GM19463 (cell line): ENCODE results near the gene THSD8.
"Not testable (repeated sequence)": the region's sequence is repeated elsewhere in the genome, so short reads cannot be mapped to it uniquely, and the experiment has no call there.

Experiments
- ATAC-seq: cut with Tn5 transposase; IDR thresholded peaks from one replicate; pipeline ENCODE4 v1.9.1; 2021; ENCODE audit warnings: mild to moderate bottlenecking, moderate library complexity; ENCODE audit not compliant: unreplicated experiment

Gene THSD8

DNA sequence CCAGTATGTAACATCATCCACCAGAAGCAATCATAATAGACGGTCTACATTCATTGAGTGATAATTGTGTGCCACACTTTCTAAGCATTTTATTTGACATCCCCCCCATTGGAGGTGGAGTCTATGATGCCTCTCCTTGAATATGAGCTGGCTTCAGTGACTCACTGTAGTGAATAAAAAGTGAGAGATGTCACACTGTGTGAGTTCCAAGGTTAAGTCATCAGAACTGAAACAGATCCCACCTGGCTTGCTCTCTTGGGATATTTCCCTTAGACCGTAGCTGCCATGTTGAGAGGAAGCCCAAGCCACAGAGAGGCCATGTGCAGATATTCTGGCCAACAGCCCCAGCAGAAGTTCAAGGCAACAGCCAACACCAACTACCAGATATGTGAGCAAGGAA is 19.9 kb downstream of the THSD8 start:
- ATAC-seq, result no peak

DNA sequence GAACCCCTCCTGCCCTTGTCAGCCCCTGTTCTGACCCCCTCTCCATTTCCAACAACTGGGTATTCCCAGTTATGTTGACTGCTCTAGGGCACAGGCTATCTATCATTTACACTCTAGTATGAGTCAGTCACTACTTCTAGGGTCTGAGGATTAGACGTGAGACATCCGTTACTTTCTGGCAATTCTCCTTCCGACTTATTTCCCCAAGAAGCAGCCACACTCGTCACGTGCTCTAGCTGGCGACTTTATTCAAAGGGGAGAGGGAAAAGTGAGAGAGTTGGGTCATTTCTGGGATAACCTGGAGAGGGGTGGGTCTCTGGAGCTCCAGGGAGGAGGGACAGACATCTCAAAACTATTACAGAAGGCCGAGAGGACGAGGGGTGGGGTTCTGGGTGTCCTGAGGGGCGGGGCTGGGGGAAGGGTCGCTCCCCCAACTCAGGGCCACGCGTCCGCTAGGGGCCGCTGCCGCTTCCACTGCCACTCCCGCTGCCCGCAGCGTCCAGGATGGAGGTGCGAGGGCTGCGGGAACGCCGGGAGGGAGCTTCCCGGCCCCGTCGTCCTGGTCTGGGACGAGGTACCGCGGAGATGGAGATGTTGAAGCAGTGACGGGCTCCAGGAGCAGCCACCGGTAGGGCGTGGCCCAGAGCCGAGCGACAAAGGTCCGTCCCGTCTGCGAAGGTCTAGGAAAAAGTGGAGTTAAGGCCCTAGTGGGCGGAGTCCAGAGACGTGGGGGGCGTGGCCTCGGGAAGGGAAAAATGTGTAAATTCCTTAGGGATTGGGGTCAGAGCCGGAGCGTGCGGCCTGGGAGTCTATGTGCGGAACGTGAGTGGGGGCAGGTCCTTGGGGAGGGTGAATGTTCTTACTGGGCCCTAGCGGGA is 23.6 kb downstream of the THSD8 start:
- ATAC-seq, result no peak

DNA sequence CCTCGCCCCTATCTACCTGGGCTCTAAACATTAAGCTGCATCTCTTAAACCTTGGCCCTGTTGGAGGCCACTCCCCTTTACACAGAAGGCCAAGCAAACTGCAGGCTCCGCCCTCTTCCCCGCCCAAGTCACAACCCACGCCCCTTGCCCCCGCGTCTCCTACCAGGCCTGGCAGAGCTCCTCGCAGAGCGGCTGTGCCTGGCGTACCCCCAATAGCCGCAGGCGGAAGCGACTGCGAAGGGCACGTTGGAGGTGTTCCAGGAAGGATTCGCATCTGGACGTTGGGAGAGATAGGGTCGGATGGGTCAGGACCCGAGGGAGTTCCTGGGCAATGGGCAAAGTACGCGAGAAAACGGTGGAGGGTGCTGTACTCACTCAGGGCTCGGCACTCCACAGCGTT is 26.6 kb downstream of the THSD8 start:
- ATAC-seq, result no peak

DNA sequence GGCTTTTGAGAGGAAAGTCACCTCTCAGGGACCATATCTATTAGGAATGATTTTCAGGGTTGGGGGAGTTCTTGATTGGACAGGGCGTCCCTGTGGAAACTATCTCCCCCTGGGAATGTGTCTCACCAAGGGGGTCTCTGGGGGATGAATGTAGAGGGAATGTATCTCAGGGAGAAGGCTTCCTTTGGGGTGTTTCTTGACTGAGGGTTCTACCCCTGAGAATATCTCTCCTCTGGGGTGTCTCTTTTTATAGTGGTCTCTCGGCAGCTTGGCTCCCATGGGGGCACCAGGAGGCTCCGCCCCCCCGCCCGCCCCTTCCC is 31.5 kb downstream of the THSD8 start:
- ATAC-seq, result no peak

DNA sequence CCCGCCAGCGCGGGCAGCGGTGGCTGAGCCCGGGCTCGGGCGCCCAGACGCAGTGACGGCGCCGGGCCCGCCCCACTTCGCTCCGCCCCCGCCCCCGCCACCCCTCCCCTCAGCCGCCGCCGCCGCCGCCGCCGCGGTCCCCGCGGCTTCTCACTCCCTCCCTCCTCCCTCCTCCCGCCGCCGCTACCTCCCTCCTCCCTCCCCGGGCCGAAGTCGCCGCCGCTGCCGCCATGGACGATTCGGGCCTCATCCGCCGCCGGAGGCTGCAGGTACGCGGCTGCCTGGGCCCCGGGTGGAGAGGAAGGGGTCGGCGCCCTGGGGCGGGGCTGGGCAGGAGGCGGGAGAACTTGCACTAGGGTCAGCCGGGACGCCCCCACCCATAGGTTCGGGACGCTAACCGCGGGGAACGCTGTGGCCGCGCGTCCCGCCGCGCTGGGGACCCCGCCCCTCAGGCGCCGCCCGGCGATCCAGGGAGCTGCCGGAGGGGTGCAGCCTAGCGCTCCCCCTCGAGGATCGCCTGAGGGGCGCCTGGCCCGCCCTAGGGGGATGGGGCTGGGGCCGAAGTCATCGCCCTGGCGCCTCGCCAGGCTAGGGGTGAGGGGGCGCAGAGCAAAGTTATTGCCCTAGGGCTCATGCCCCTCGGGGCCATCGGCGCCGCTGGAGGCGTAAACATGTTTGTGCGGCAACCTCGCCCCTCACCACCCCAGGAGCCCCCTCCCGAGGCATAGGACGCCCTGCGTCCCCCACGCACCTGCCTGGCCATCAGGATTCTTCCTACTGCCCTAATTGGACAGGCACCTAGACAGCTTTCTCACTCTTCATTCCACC is 32.1 kb downstream of the THSD8 start:
- ATAC-seq, result no peak

DNA sequence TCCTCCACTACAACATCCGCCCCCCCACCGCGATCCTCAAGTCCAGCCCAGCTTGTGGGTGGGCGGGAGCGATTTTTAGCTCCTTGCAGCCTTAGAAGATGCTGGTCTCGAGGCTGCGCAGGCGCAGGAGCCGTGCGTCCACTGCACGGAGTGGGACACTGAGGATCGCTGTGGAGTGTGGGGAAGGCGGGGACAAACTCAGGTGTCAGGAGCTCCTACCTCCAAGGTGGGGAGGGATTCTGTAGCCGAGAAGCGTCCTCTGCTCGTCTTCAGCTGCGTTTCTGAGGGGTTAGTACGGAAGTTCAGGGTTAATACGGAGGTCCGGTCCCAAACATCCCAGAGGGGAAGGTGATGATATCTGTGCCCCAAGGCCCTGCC is 32.7 kb downstream of the THSD8 start, which contains the start of gene RTBDN:
RTBDN (minus strand) TSS at position 14 of the 378 bp plus-strand sequence. CDS start 4,600 bp downstream, outside the sequence.
- ATAC-seq, result no peak

DNA sequence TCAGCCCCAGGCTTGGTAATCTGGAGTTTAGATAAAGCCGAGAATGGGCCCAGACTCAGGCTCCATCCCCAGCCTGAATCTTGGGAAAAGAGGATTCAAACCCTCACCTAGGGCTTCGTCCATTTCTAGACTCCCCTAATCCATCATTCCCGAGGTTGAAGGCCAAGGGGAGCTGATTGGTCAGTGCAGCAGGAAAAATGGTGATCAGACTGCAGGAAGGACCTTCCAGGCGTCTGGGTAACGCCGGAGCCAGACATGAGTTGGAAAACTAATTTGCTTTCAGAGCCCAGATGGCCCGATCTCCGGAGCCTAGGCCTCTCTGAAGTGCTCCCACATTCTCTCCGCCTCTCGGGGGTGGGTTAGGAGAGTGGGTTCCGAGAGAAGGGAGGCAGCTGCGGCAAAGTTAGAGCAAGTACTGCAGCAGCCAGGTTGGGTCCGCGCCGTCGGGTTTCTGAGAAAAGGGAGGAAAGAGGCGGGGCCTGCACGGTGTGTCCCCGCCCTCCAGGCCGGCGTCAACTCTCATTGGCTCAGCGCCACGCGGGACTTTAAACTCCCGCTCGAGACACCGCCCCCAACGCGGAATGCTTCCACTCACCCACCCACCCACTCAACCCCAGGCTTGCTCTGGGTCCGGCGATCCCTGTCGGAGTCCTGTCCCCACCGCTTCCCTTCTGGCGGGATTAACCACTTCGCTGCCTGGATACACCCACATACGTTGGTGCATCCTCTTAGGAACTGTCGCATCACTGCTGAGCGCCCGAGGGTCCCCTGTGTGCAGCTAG is 33.3 kb downstream of the THSD8 start:
- ATAC-seq, result no peak

DNA sequence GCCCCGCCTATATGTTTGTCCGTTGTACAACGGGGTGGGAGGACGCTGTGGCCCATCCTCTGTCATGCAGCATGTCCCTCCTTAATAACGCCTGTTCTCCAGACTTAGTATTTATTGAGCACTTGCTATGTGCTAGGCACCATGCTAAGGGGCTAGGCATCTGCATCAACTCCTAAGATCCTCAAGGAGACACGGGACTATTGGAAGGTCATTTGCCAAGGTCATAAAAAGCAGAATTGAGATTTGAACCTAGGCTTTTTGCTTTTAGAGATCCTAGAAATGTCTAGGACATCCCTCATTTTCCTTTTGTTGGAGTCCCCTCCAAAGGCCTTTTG is 34.6 kb downstream of the THSD8 start:
- ATAC-seq, result no peak

DNA sequence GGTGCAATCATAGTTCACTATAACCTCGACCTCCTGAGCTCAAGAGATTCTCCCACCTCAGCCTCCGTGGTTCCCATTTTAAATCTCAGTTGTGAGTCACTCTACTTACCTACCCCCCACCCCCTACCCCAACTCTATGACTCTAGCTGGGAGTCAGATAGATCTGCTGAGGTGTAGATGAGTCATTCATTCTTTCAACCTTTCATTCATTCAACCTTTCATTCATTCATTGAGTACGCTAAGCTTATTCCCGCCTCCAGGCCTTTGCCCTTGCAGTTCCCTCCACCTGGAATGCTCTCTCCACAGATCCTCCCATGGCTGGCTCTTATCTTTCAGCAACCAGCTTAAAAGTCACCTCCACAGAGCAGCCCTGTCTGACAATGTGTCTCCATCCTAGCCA is 35.4 kb downstream of the THSD8 start:
- no peak for ATAC-seq

DNA sequence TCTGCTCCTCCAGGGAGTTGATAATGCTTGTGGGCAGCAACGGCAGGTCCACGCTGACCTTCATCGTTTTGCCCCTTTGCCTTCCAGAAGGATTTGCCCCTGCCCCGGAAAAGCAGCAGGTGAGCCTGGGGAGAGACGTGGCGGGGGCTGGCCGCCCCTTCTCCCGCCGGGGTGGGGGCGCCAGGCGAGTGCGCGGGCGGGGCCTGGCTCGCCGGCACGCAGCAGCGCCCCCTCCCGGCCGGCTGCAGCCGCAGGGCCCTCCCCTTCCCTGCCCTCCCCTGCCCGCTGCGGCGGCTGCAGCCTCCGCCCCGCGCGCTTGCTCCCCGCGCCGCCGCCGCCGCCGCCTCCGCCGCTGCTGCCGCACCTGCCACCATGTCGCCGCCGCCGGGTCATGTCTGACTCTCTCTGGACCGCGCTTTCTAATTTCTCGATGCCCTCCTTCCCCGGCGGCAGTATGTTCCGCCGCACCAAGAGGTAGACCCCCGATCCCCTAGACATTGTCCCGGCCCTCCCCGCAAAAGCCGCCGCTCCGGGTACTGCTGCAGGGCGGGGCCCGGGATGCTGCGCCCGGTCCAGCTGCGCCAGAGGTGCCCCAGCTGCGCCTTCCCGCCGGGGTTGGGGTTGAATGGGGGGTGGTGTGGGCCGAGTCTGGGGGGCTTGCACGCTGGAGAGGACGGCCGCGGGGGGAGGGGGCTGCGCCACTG is 36.5 kb downstream of the THSD8 start, which contains the start of gene MAST1:
MAST1 (plus strand) TSS at position 334 of the 704 bp plus-strand sequence; CDS start at position 392, 58 bp downstream.
- no peak for ATAC-seq

DNA sequence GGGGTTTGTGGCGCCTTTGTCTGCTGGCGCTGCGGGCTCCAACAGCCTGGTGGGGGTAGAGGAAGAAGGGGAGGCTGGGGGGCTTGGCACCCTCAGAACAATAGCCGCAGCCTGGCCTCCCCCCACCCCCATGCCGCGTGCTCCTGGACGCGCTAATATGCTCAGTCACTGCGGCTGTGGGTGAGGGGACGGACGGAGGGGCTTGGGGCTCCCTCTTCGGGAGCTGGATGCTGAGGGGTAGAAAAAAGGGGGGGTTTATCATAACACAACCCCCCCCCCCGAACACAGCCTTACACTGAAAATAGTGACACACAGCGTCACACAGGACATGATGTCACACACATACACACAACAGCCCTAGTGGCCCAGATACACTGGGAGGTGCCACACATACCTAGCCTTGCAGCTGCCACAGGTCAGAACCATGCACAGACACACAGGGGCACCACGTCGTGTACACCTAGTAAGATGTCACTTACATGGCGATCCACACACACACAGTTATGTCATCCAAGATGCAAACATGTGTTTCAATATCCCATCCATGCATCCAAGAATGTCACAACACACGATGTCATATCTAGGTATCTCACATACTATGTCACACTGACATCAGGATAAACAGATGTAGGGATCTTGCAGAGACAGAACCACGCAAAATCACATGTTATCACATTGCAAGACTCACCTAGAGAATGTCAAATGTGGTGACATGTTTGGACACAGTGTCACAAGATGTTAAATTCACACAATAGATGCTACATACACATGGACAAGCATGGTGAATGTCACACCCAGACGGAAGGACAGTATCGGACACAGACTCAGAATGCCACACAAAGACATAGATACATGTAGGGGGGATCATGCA is 37.3 kb downstream of the THSD8 start:
- no peak for ATAC-seq

DNA sequence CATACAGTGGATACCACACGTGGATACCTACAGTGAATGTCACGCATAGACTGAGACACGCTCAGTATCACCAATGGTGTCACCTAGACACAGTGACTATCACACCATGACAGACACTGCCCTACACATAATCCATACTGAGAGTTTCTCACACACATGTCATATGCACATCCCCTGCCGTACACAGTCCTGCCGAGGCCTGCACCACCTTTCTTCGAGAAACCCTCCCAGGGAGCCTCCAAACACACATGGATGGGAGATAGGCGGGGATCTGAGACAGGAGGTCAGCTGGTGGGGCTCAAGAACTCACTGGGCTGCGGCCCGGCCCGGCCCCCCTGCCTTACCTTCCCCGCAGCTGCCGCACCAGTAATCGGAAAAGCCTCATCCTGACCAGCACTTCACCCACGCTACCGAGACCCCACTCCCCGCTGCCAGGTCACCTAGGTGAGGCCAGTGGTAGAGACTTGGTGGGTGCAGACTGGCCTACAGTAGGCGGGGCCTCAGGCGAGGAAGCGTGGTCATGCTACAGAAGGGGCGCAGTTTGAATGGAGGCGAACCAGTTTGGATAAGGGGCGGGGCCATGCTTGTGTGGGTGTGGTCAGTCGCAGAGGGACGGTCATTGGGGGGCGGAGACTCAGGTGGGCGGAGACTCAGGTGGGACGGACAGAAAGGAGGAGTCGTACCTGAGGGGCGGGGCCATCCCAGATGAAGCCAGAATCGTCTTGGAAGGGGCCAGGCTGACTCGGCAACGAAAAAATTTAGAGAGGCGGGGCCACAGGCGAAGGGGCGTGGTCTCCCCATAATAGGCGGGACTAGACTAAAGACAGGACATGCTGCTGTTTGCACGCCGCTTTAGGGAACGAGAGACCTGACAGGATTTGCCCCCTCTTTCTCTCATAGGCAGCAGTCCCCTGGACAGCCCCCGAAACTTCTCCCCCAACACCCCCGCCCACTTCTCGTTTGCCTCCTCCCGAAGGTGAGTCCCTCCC is 38.5 kb downstream of the THSD8 start:
- no peak for ATAC-seq

DNA sequence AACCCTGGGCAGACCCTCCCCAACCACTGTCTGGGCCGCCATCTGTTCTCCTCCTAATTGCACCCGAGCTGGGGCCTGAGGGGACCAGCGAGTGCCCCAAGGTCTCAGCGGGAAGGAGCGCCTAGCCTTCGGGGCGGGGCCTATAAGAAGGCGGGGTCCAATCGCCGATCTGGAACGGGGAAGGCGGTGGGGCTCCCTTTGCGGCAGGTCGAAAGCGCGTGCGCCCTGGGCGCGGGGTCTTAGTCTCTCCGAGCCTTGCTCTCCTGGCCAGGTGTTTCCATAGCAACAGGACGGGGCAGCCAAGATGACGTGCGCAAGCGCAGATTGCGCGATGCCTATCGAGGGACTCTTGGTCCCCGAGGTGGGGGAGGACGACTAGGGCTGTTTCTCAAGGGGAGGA is 39.2 kb downstream of the THSD8 start:
- ATAC-seq, result no peak

DNA sequence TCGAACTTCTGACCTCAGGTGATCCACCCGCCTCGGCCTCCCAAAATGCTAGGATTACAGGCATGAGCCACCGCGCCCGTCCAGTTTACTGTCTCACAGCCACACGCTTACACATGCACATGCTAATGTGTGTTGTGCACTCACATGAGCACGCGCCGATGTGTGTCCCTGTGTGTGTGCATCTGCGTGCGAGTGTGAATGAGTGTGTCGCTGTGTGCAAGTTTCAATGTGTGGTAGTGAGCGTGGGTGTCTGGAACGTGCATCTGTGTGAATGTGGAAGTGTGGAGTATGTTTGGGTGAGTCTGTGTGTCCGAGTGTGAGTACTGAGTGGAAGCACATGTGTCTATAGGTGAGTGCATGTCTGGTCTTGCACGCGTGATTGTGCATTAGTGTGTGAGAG is 40.6 kb downstream of the THSD8 start:
- no peak for ATAC-seq

DNA sequence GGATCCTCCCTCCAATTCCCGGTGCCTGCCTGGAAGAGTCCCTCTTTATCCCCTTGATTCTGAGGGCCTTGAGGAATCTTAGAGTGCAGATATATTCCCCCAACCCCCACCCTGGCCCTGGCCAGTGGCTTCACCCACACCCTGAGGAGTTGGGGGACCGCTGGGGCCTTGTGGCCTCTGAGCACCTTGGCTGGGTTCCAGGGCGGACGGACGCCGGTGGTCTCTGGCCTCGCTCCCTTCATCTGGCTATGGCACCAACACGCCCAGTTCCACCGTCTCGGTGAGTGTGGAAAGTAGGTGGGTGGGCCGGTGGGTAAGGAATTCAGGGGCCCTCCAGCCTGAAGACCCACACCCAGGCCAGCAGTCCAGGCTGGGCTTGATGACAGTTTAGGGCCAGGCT is 41.5 kb downstream of the THSD8 start:
- no peak for ATAC-seq

DNA sequence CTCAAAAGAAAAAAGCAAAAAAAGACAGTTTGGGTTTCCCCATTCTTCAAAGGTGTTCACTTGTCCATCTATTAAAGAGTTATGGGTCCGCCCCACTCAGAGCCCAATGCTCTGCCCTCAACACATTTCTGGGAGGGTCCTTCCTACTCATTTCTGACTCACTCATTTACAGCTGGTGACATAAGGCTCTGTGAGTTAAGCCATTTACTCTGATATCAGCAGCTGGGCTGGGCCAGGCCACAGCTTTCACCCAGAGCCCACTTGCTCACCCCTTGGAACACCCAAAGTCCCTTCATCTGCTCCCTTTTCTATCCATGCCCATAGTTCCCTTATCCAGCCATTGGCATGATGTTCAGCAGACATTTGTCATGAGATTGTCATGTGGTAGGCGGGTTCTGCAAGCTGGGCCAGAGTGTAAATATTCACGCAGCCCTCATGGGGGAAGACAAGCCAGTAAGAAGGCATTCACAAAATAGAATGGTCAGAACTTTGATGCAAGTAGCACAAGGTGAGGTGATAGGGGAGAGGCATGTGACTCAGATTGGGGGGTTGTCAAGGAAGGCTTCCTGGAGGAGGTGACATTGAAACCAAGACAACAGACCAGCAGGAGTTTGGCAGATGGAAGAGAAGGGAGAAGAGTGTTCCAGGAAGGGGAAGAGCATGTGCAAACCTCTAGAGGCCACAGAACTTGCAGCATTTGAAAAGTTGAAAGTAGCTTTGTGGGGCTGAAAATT is 42.3 kb downstream of the THSD8 start:
- ATAC-seq, result no peak

DNA sequence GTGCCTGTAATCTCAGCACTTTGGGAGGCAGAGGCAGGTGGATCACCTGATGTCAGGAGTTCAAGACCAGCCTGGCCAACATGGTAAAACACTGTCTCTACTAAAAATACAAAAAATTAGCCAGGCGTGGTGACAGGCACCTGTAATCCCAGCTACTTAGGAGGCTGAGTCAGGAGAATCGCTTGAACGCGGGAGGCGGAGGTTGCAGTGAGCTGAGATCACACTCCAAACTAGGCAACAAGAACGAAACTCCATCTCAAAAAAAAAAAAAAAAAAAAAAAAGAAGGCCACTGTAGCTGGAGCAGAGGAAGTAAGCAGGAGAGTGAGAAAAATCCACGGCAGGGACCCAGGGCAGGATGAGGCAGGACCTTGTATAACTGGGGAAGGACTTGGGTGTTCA is 44.7 kb downstream of the THSD8 start:
- ATAC-seq, result not testable (repeated sequence)
